Liver (tissue), 9 donors: ENCODE data around the gene GATAD2B. TPM values are rescaled to one million over a fixed set of nuclear protein-coding genes. Genes with fewer than 3 reads are reported as not detected.

Experiments used
- DNase-seq: peaks from one replicate; pipeline ENCODE4 v3.0.0-alpha.2; 2017; ENCODE audit warnings: low spot score
- H3K27ac ChIP-seq, 2 donors: one replicate each; pipeline ENCODE4 v1.7.0; 2013; ENCODE audit warnings: inconsistent platforms in 2 of 2, low read length in 2 of 2, control low read depth in 1 of 2, low read depth in 1 of 2, mild to moderate bottlenecking in 1 of 2
- H3K27me3 ChIP-seq, 4 donors: one replicate each; pipeline versions ENCODE4 v1.6.1 to v1.7.0; 2013; ENCODE audit warnings: low read length in 3 of 4, inconsistent platforms in 1 of 4, mild to moderate bottlenecking in 1 of 4, moderate library complexity in 1 of 4; ENCODE audit not compliant: control insufficient read depth in 4 of 4, insufficient read depth in 4 of 4
- H3K36me3 ChIP-seq, 4 donors: one replicate each; pipeline versions ENCODE4 v1.6.1 to v1.7.0; 2013; ENCODE audit warnings: low read length in 3 of 4, mild to moderate bottlenecking in 3 of 4, low read depth in 1 of 4, moderate library complexity in 1 of 4; ENCODE audit not compliant: control insufficient read depth in 4 of 4, insufficient read depth in 3 of 4
- H3K4me1 ChIP-seq, 4 donors: one replicate each; pipeline versions ENCODE4 v1.6.1 to v1.7.0; 2013; ENCODE audit warnings: low read length in 3 of 4, mild to moderate bottlenecking in 3 of 4, moderate library complexity in 1 of 4; ENCODE audit not compliant: control insufficient read depth in 4 of 4, insufficient read depth in 4 of 4
- H3K4me3 ChIP-seq, 3 donors: one replicate each; pipeline versions ENCODE4 v1.6.1 to v1.7.0; 2013; ENCODE audit warnings: low read length in 3 of 3, control low read depth in 1 of 3, low read depth in 1 of 3, mild to moderate bottlenecking in 1 of 3
- H3K9ac ChIP-seq, 2 donors: one replicate each; pipeline ENCODE4 v1.7.0; 2013; ENCODE audit warnings: low read length in 2 of 2, mild to moderate bottlenecking in 2 of 2, moderate library complexity in 2 of 2, control low read depth in 1 of 2, low read depth in 1 of 2
- H3K9me3 ChIP-seq, 4 donors: one replicate each; pipeline versions ENCODE4 v1.6.1 to v1.7.0; 2013; ENCODE audit warnings: low read length in 3 of 4; ENCODE audit not compliant: control insufficient read depth in 4 of 4
- EGR1 ChIP-seq, 2 donors: IDR thresholded peaks; 2 replicates each; pipeline ENCODE4 v1.6.1; 2016 to 2018; ENCODE audit warnings: antibody characterized with exemption in 2 of 2, low read depth in 2 of 2
- FOXA1 ChIP-seq: IDR thresholded peaks from 2 replicates; pipeline ENCODE4 v1.6.1; 2016; ENCODE audit warnings: antibody characterized with exemption
- FOXA2 ChIP-seq: IDR thresholded peaks from 2 replicates; pipeline ENCODE4 v1.6.1; 2016; ENCODE audit warnings: antibody characterized with exemption
- GABPA ChIP-seq, 2 donors: IDR thresholded peaks in 1 of 2; conservative IDR thresholded peaks in 1 of 2; 2 replicates each; pipeline ENCODE4 v1.6.1; 2016; ENCODE audit warnings: antibody characterized with exemption in 2 of 2, mild to moderate bottlenecking in 1 of 2, moderate library complexity in 1 of 2
- HNF4A ChIP-seq, 2 donors: conservative IDR thresholded peaks; 2 replicates each; pipeline ENCODE4 v1.6.1; 2016; ENCODE audit warnings: antibody characterized with exemption in 2 of 2, mild to moderate bottlenecking in 2 of 2
- HNF4G ChIP-seq: IDR thresholded peaks from 2 replicates; pipeline ENCODE4 v1.6.1; 2016; ENCODE audit warnings: antibody characterized with exemption
- JUND ChIP-seq, 2 donors: IDR thresholded peaks; 2 replicates each; pipeline ENCODE4 v1.6.1; 2016; ENCODE audit warnings: antibody characterized with exemption in 2 of 2
- NR2F2 ChIP-seq: IDR thresholded peaks from 2 replicates; pipeline ENCODE4 v1.6.1; 2016; ENCODE audit warnings: antibody characterized with exemption
- RAD21 ChIP-seq, 2 donors: IDR thresholded peaks; 2 replicates each; pipeline ENCODE4 v1.6.1; 2016; ENCODE audit warnings: antibody characterized with exemption in 2 of 2, mild to moderate bottlenecking in 2 of 2
- RXRA ChIP-seq, 2 donors: IDR thresholded peaks; 2 replicates each; pipeline ENCODE4 v1.6.1; 2017 to 2018; ENCODE audit warnings: antibody characterized with exemption in 2 of 2, mild to moderate bottlenecking in 1 of 2
- SP1 ChIP-seq: IDR thresholded peaks from 2 replicates; pipeline ENCODE4 v1.6.1; 2018; ENCODE audit warnings: antibody characterized with exemption, mild to moderate bottlenecking
- TAF1 ChIP-seq: conservative IDR thresholded peaks from 2 replicates; pipeline ENCODE4 v1.6.1; 2016; ENCODE audit warnings: antibody characterized with exemption, mild to moderate bottlenecking
- YY1 ChIP-seq: IDR thresholded peaks from 2 replicates; pipeline ENCODE4 v1.6.1; 2016; ENCODE audit warnings: antibody characterized with exemption, mild to moderate bottlenecking
- WGBS: extraction: QIAGEN DNeasy Blood & Tissue Kit; methylation state at CpG from one replicate; pipeline ENCODE4 v1.1.7; 2013; 5-methylcytosine and 5-hydroxymethylcytosine counted together
- polyA plus RNA-seq, 2 donors: library from polyadenylated mRNA; stranded (reverse) in 1 of 2; unstranded in 1 of 2; fragments of 200-250 nt in 1 of 2; fragments of >200 nt in 1 of 2; fragmentation: Nextera tagmentation in 1 of 2; extraction: Ambion mirVana in 1 of 2; gene quantifications; one replicate each; pipeline versions ENCODE4 v1.2.1 to v1.2.3, GENCODE V29; 2013 to 2015
- total RNA-seq, 2 donors: library from RNA; depleted of rRNA; stranded (reverse); fragments of >200 nt; gene quantifications; one replicate each; pipeline ENCODE4 v1.2.3, GENCODE V29; 2014
- TF ChIP-seq, protein P1 (sequence below): IDR thresholded peaks from 2 replicates; pipeline ENCODE4 v1.6.1; 2016; ENCODE audit warnings: antibody characterized with exemption
- TF ChIP-seq, protein P2 (sequence below): IDR thresholded peaks from 2 replicates; pipeline ENCODE4 v1.6.1; 2016; ENCODE audit warnings: antibody characterized with exemption, mild to moderate bottlenecking
- TF ChIP-seq, protein P3 (sequence below): fragments of 150-350 bp; IDR thresholded peaks from 2 replicates; pipeline ENCODE4 v1.5.1; 2017; ENCODE audit warnings: improper control_type of control experiment, low read depth, low read length; ENCODE audit not compliant: missing input control
- TF ChIP-seq, protein P4 (sequence below): IDR thresholded peaks from 2 replicates; pipeline ENCODE4 v1.6.1; 2016; ENCODE audit warnings: antibody characterized with exemption
- TF ChIP-seq, protein P5 (sequence below): IDR thresholded peaks from 2 replicates; pipeline ENCODE4 v1.6.1; 2016; ENCODE audit warnings: antibody characterized with exemption
- donor health status: healthy.
- donor health status: healthy.
- donor health status: healthy.
- donor health status: healthy.
- donor health status: healthy.

Gene GATAD2B
- total and polyA plus RNA-seq, 4 donors, result 3.2 to 4.9 (median 3.9) TPM

DNA sequence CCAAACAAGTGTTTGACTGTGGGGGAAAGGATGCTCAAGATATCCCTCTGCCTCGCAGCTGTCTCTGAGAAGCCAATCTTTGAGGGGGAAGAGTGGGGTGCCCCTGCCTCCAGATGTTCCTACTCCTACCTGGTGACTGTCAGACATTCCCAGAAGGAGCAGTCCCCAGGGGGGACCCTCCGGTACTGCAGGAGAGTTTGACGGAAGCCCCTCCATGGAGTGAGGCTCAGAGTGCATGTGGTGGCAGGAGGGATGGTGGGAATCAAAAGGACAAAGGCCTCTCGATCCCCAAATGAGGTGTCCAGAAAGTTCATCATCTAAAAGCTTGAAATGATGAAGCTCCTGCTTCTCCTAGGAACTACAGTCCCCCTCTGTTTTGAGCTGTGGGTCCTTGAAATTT, 142.2 kb downstream of the GATAD2B start:
- 84% methylated on average over 4 of the region's 4 CpGs for WGBS
- no peak for TF ChIP-seq GABPA (IDR thresholded peaks at IDR 0.05 in 1 of 2, conservative IDR thresholded peaks at IDR 0.05 in 1 of 2)
- Histone ChIP-seq H3K27me3 (no peaks in the 10 kb centered on the region), H3K27ac (peak overlapping the region in 1 of 2 donors; percentile 1), H3K4me1 (peaks cover 35 to 60% (median 47%) of the 10 kb centered on the region in 4 donors), H3K36me3 (peaks cover 0 to 2% (median 0%) of the 10 kb centered on the region in 4 donors), H3K9me3 (no peaks in the 10 kb centered on the region), H3K9ac (no peak overlapping the region), H3K4me3 (no peak overlapping the region)
- DNase-seq, result no peak

DNA sequence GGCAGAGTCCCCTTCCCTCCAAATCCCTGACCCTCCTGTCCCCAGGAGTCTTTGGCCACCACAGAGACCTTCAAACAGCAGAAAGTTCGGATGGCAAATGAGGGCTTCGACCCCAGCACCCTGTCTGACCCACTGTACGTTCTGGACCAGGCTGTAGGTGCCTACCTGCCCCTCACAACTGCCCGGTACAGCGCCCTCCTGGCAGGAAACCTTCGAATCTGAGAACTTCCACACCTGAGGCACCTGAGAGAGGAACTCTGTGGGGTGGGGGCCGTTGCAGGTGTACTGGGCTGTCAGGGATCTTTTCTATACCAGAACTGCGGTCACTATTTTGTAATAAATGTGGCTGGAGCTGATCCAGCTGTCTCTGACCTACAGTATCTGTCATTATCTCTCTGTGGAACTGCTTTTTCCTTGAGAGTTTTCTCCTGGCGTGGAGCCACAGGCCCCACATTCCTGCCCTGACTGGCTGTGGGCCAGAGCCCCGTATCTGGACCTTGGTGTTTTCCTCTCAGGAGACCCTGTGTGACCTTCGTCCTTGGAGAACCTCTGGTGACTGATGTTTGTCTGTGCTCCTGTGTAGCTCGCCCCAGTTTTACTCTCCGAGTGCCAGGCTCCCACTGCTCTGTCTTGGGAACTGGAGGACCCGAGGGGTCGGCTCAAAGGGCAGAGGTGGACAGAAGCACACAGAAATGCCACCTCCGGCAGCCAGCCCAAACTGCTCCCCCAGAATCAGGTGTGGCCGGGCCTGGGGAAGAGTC, 142.8 kb downstream of the GATAD2B start:
- H3K9ac ChIP-seq, result no peak overlapping the region
- peaks cover 0 to 2% (median 0%) of the 10 kb centered on the region in 4 donors for H3K36me3 ChIP-seq
- no peak overlapping the region for H3K4me3 ChIP-seq
- peaks cover 35 to 66% (median 50%) of the 10 kb centered on the region in 4 donors for H3K4me1 ChIP-seq
- no peaks in the 10 kb centered on the region for H3K9me3 ChIP-seq
- DNase-seq, result no peak
- 35% methylated on average over 17 of the region's 17 CpGs for WGBS
- H3K27me3 ChIP-seq, result no peaks in the 10 kb centered on the region
- TF ChIP-seq FOXA2 (no peak), HNF4G (no peak), NR2F2 (peak; percentile 88), SP1 (peak; percentile 33), RAD21 (IDR thresholded peaks at IDR 0.05) (peak in 1 of 2 donors; percentile 9), HNF4A (conservative IDR thresholded peaks at IDR 0.05) (peak in 1 of 2 donors; percentile 13), EGR1 (IDR thresholded peaks at IDR 0.05; ENCODE audit: low read depth in 2 of 2) (no peak), RXRA (IDR thresholded peaks at IDR 0.05) (peak; percentile 46 to 80)
- peak overlapping the region in 1 of 2 donors; percentile 1 for H3K27ac ChIP-seq

DNA sequence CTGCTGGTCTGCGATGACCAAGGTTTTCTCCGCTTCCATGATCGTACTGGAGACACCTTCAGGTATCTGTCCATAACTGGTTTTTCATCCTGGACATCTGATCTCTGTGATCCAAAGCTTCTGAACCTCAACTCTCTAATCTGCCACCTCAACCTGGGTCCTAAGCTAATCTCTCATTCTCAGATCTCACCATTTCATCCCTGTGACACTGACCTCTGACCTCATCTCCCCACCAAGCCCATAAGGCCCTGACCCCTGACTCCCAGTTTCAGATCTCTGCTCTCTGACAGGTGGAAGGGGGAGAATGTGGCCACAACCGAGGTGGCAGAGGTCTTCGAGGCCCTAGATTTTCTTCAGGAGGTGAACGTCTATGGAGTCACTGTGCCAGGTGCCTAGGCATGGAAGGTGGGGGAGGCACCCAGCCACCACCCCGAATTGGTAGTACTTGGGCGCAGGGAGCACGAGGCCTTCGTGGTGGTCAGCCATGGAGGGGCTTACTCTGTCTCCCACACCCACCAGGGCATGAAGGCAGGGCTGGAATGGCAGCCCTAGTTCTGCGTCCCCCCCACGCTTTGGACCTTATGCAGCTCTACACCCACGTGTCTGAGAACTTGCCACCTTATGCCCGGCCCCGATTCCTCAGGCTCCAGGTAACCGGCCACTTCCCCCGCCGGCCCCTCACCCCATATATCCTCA, 143.8 kb downstream of the GATAD2B start:
- TF ChIP-seq SP1, result no peak
- TF ChIP-seq, protein P1, sequence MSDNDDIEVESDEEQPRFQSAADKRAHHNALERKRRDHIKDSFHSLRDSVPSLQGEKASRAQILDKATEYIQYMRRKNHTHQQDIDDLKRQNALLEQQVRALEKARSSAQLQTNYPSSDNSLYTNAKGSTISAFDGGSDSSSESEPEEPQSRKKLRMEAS, result no peak
- no peak for TF ChIP-seq FOXA1
- TF ChIP-seq, protein P2, sequence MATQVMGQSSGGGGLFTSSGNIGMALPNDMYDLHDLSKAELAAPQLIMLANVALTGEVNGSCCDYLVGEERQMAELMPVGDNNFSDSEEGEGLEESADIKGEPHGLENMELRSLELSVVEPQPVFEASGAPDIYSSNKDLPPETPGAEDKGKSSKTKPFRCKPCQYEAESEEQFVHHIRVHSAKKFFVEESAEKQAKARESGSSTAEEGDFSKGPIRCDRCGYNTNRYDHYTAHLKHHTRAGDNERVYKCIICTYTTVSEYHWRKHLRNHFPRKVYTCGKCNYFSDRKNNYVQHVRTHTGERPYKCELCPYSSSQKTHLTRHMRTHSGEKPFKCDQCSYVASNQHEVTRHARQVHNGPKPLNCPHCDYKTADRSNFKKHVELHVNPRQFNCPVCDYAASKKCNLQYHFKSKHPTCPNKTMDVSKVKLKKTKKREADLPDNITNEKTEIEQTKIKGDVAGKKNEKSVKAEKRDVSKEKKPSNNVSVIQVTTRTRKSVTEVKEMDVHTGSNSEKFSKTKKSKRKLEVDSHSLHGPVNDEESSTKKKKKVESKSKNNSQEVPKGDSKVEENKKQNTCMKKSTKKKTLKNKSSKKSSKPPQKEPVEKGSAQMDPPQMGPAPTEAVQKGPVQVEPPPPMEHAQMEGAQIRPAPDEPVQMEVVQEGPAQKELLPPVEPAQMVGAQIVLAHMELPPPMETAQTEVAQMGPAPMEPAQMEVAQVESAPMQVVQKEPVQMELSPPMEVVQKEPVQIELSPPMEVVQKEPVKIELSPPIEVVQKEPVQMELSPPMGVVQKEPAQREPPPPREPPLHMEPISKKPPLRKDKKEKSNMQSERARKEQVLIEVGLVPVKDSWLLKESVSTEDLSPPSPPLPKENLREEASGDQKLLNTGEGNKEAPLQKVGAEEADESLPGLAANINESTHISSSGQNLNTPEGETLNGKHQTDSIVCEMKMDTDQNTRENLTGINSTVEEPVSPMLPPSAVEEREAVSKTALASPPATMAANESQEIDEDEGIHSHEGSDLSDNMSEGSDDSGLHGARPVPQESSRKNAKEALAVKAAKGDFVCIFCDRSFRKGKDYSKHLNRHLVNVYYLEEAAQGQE, result no peak
- TF ChIP-seq, protein P3, sequence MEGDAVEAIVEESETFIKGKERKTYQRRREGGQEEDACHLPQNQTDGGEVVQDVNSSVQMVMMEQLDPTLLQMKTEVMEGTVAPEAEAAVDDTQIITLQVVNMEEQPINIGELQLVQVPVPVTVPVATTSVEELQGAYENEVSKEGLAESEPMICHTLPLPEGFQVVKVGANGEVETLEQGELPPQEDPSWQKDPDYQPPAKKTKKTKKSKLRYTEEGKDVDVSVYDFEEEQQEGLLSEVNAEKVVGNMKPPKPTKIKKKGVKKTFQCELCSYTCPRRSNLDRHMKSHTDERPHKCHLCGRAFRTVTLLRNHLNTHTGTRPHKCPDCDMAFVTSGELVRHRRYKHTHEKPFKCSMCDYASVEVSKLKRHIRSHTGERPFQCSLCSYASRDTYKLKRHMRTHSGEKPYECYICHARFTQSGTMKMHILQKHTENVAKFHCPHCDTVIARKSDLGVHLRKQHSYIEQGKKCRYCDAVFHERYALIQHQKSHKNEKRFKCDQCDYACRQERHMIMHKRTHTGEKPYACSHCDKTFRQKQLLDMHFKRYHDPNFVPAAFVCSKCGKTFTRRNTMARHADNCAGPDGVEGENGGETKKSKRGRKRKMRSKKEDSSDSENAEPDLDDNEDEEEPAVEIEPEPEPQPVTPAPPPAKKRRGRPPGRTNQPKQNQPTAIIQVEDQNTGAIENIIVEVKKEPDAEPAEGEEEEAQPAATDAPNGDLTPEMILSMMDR, result no peak
- TF ChIP-seq RXRA (IDR thresholded peaks at IDR 0.05), result no peak
- TF ChIP-seq YY1, result no peak
- TF ChIP-seq NR2F2, result no peak
- TF ChIP-seq FOXA2, result no peak
- TF ChIP-seq TAF1, result no peak
- no peak for TF ChIP-seq EGR1 (IDR thresholded peaks at IDR 0.05; ENCODE audit: low read depth in 2 of 2)
- TF ChIP-seq JUND (IDR thresholded peaks at IDR 0.05), result no peak
- TF ChIP-seq, protein P4, sequence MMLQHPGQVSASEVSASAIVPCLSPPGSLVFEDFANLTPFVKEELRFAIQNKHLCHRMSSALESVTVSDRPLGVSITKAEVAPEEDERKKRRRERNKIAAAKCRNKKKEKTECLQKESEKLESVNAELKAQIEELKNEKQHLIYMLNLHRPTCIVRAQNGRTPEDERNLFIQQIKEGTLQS, result no peak
- no peak for TF ChIP-seq HNF4G
- no peak for TF ChIP-seq RAD21 (IDR thresholded peaks at IDR 0.05)
- TF ChIP-seq GABPA (IDR thresholded peaks at IDR 0.05 in 1 of 2, conservative IDR thresholded peaks at IDR 0.05 in 1 of 2), result no peak
- TF ChIP-seq HNF4A (conservative IDR thresholded peaks at IDR 0.05), result no peak
- TF ChIP-seq, protein P5, sequence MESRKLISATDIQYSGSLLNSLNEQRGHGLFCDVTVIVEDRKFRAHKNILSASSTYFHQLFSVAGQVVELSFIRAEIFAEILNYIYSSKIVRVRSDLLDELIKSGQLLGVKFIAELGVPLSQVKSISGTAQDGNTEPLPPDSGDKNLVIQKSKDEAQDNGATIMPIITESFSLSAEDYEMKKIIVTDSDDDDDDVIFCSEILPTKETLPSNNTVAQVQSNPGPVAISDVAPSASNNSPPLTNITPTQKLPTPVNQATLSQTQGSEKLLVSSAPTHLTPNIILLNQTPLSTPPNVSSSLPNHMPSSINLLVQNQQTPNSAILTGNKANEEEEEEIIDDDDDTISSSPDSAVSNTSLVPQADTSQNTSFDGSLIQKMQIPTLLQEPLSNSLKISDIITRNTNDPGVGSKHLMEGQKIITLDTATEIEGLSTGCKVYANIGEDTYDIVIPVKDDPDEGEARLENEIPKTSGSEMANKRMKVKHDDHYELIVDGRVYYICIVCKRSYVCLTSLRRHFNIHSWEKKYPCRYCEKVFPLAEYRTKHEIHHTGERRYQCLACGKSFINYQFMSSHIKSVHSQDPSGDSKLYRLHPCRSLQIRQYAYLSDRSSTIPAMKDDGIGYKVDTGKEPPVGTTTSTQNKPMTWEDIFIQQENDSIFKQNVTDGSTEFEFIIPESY, result no peak
- WGBS, result 90% methylated on average over 18 of the region's 18 CpGs
- peak overlapping the region in 1 of 3 donors; percentile 10 for H3K4me3 ChIP-seq
- H3K9ac ChIP-seq, result peak overlapping the region in 1 of 2 donors; percentile 8
- peaks cover 0 to 2% (median 0%) of the 10 kb centered on the region in 4 donors for H3K36me3 ChIP-seq
- H3K9me3 ChIP-seq, result no peaks in the 10 kb centered on the region
- DNase-seq, result no peak
- no peaks in the 10 kb centered on the region for H3K27me3 ChIP-seq
- peaks cover 34 to 73% (median 56%) of the 10 kb centered on the region in 4 donors for H3K4me1 ChIP-seq
- peak overlapping the region in 1 of 2 donors; percentile 17 for H3K27ac ChIP-seq
